Lung (tissue), 12 donors: ENCODE results near the gene BCL2L11. TPM values are rescaled to one million over a fixed set of nuclear protein-coding genes. Genes with fewer than 3 reads are reported as not detected.

Experiments
- ATAC-seq: fragments of 200-7000 bp; cut with Tn5 transposase; one replicate; pipeline ENCODE4 v1.9.1; 2020; ENCODE audit warnings: moderate number of reproducible peaks; ENCODE audit not compliant: insufficient read depth, low FRiP score
- DNase-seq, 3 donors: peaks; one replicate each; pipeline ENCODE4 v3.0.0-alpha.2; 2013 to 2017
- H3K27ac ChIP-seq, 2 donors: one replicate each; pipeline ENCODE4 v1.5.1; 2013; ENCODE audit warnings: mild to moderate bottlenecking in 2 of 2, moderate library complexity in 2 of 2, control low read depth in 1 of 2, inconsistent platforms in 1 of 2, low read depth in 1 of 2, low read length in 1 of 2
- H3K27me3 ChIP-seq, 3 donors: one replicate each; pipeline ENCODE4 v1.5.1; 2013; ENCODE audit warnings: low read length in 2 of 3; ENCODE audit not compliant: control insufficient read depth in 3 of 3, insufficient read depth in 3 of 3
- H3K36me3 ChIP-seq, 4 donors: one replicate each; pipeline ENCODE4 v1.5.1; 2013; ENCODE audit warnings: low read length in 4 of 4, mild to moderate bottlenecking in 1 of 4, moderate library complexity in 1 of 4; ENCODE audit not compliant: control insufficient read depth in 4 of 4, insufficient read depth in 4 of 4
- H3K4me1 ChIP-seq, 5 donors: one replicate each; pipeline ENCODE4 v1.5.1; 2013; ENCODE audit warnings: low read length in 5 of 5, mild to moderate bottlenecking in 2 of 5, moderate library complexity in 1 of 5; ENCODE audit not compliant: control insufficient read depth in 5 of 5, insufficient read depth in 5 of 5
- H3K4me3 ChIP-seq: one replicate; pipeline ENCODE4 v1.5.1; 2013; ENCODE audit warnings: mild to moderate bottlenecking, control low read depth, moderate library complexity
- H3K9ac ChIP-seq, 2 donors: one replicate each; pipeline ENCODE4 v1.5.1; 2013; ENCODE audit warnings: low read length in 2 of 2, control low read depth in 1 of 2; ENCODE audit not compliant: insufficient read depth in 1 of 2
- H3K9me3 ChIP-seq, 4 donors: one replicate each; pipeline ENCODE4 v1.5.1; 2013; ENCODE audit warnings: low read length in 3 of 4, mild to moderate bottlenecking in 1 of 4, moderate library complexity in 1 of 4; ENCODE audit not compliant: control insufficient read depth in 4 of 4, insufficient read depth in 3 of 4
- WGBS, 2 donors: extraction: QIAGEN DNeasy Blood & Tissue Kit; methylation state at CpG; one replicate each; pipeline ENCODE4 v1.1.7; 2013; 5-methylcytosine and 5-hydroxymethylcytosine counted together
- polyA plus RNA-seq, 2 donors: library from polyadenylated mRNA; stranded (reverse); fragments of 200-250 nt; gene quantifications; one replicate each; pipeline ENCODE4 v1.2.1, GENCODE V29; 2013
- total RNA-seq, 2 donors: library from RNA; depleted of rRNA in 1 of 2; stranded (reverse); fragments of >200 nt in 1 of 2; gene quantifications; one replicate each; pipeline ENCODE4 v1.2.1, GENCODE V29; 2014 to 2021
- TF ChIP-seq, protein P1 (sequence below): IDR thresholded peaks from 2 replicates; pipeline ENCODE4 v1.5.1; 2012; ENCODE audit warnings: mild to moderate bottlenecking; ENCODE audit errors: control extremely low read depth, extremely low read depth
- donor health status: control.
- donor health status: control.
- donor health status: Bipolar disorder and iron deficiency.
- donor health status: healthy.
- donor health status: DM: yes; HTN: yes; CAD: no.

The BCL2L11 gene
- total and polyA plus RNA-seq, 4 donors: 3.8 to 24.2 (median 12.6) TPM

DNA sequence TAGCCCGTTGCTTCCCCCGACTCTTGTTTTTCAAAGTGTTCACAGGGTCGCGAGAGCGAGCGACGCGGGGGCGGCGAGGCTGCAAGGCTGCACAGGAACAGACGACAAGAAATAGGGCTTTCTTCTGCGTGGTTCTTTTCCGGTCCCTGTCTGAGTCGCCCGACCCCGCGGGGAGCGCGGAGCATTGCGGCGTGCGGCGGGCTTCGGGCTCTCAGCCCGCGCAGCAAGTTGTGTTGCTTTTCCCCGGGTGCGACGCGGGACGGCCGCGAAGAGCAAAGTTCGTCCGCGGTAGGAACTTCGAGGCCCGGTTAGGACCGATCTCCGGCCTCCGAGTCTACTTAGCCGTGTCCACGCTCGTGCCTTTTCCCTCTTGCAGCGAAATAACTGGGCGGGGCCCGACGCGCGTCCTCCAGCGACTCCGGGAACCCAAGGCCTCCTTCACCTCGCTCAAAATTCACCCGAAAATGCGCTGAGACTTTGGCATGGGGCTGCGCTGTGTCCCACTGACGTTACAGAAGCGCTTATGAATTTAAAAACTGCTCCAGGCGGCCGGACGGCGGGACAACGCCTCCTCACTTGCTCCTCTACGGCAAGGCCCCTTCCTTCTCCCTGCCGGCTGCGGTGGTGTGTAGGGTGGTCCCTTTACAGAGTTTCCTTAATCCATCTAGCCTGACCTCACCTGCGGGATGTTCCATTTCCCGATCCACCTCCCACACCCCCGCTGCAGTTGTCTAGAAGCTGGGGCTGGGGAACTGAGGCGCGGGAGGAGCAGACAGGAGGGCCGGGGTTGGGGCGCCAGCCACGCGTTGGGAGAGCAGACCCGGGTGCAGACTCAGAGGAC lies 1.5 kb upstream of the BCL2L11 start:
- 9 to 25% methylated on average over 72 to 76 of the region's 76 CpGs for WGBS, 2 donors
- Histone ChIP-seq H3K27ac (no peak overlapping the region), H3K9ac (no peak overlapping the region), H3K4me1 (peaks cover 0 to 48% (median 5%) of the 10 kb centered on the region in 5 donors), H3K36me3 (peaks cover 0 to 6% (median 3%) of the 10 kb centered on the region in 4 donors), H3K9me3 (no peaks in the 10 kb centered on the region), H3K27me3 (peaks cover 0 to 39% (median 30%) of the 10 kb centered on the region in 3 donors), H3K4me3 (no peak overlapping the region)
- ATAC-seq (no peak), DNase-seq (peak; percentile 14 to 47 (median 44))
- TF ChIP-seq, protein P1, sequence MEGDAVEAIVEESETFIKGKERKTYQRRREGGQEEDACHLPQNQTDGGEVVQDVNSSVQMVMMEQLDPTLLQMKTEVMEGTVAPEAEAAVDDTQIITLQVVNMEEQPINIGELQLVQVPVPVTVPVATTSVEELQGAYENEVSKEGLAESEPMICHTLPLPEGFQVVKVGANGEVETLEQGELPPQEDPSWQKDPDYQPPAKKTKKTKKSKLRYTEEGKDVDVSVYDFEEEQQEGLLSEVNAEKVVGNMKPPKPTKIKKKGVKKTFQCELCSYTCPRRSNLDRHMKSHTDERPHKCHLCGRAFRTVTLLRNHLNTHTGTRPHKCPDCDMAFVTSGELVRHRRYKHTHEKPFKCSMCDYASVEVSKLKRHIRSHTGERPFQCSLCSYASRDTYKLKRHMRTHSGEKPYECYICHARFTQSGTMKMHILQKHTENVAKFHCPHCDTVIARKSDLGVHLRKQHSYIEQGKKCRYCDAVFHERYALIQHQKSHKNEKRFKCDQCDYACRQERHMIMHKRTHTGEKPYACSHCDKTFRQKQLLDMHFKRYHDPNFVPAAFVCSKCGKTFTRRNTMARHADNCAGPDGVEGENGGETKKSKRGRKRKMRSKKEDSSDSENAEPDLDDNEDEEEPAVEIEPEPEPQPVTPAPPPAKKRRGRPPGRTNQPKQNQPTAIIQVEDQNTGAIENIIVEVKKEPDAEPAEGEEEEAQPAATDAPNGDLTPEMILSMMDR: no peak

GRCh38 chr2:111119822-111120252 lies 877 bp upstream of the BCL2L11 start:
- Histone ChIP-seq H3K9me3 (no peaks in the 10 kb centered on the region), H3K27me3 (peaks cover 0 to 37% (median 30%) of the 10 kb centered on the region in 3 donors), H3K4me1 (peaks cover 0 to 54% (median 5%) of the 10 kb centered on the region in 5 donors), H3K9ac (no peak overlapping the region), H3K27ac (no peak overlapping the region), H3K36me3 (peaks cover 0 to 9% (median 5%) of the 10 kb centered on the region in 4 donors), H3K4me3 (no peak overlapping the region)
- 7 to 13% methylated on average over 27 of the region's 27 CpGs for WGBS, 2 donors
- DNase-seq (peak; percentile 36 to 47 (median 42)), ATAC-seq (no peak)
- TF ChIP-seq, protein P1: no peak

GRCh38 chr2:111121028-111121827 lies 514 bp downstream of the BCL2L11 start:
- Histone ChIP-seq H3K4me3 (peak overlapping the region; percentile 83), H3K9me3 (no peaks in the 10 kb centered on the region), H3K27me3 (peaks cover 0 to 31% (median 25%) of the 10 kb centered on the region in 3 donors), H3K9ac (no peak overlapping the region), H3K4me1 (peaks cover 0 to 67% (median 5%) of the 10 kb centered on the region in 5 donors), H3K27ac (peak overlapping the region; percentile 60 to 85), H3K36me3 (peaks cover 3 to 20% (median 13%) of the 10 kb centered on the region in 4 donors)
- peak; percentile 56 to 66 (median 57) for DNase-seq
- 0% methylated on average over 79 to 80 of the region's 80 CpGs for WGBS, 2 donors
- TF ChIP-seq, protein P1: no peak
- ATAC-seq: no peak
